ENCODE results near the gene OSTF1. TPM values are rescaled to one million over a fixed set of nuclear protein-coding genes. Genes with fewer than 3 reads are reported as not detected.

The OSTF1 gene
- polyA plus RNA-seq, 4 donors, result 20.1 to 31.6 (median 26.8) TPM

- no peak for DNase-seq (ENCODE audit: low read depth in 4 of 4, low spot score in 3 of 4)
Measured at GRCh38 chr9:75117564-75117963, 29.2 kb downstream of the OSTF1 start.

GRCh38 chr9:75120686-75121085 is 32.4 kb downstream of the OSTF1 start:
- no peak for DNase-seq (ENCODE audit: low read depth in 4 of 4, low spot score in 3 of 4)

- no peak for DNase-seq (ENCODE audit: low read depth in 4 of 4, low spot score in 3 of 4)
Measured at GRCh38 chr9:75121914-75122558, 33.7 kb downstream of the OSTF1 start.

DNA sequence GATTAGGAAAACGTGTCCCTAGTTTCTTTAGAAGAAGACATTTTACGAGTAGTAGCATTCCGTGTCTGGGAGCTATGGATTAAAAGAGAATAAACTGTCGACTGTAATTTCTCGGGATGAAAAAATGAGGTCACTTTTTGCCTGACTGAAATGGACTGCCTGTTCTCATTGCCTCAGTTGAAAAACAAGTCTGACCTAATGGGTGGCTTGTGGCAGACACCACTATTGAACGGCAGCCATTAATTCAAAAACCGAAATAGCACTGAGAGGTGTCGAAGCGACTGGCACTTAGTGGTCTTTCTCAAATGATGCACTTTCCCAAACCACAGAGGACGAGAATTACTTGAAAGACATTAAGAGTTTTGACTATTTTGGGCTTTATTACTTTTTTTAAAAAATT is 35.4 kb downstream of the OSTF1 start:
- DNase-seq (ENCODE audit: low read depth in 4 of 4, low spot score in 3 of 4), result no peak

- no peak for DNase-seq (ENCODE audit: low read depth in 4 of 4, low spot score in 3 of 4)
Measured at GRCh38 chr9:75128535-75128934, 40.2 kb downstream of the OSTF1 start.

DNA sequence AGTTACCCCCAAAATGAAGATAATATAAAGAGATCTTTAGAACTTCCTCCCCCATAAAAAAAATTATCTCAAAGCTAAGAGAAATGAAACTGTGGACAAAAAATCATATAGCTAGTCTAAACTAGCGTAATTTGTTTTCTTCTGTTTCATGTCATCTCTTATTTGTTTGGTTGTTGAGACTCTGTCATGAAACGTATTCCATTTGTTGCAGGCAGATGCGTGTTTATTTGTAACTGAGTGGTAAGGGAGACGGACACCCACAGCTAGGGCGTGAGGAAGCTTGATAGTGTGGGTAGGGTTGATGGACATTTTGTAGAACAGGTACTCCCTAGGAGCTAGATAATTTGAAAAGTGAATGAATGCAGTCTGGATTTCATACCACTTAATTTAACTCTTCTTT is 41.9 kb downstream of the OSTF1 start:
- DNase-seq (ENCODE audit: low read depth in 4 of 4, low spot score in 3 of 4), result no peak

DNA sequence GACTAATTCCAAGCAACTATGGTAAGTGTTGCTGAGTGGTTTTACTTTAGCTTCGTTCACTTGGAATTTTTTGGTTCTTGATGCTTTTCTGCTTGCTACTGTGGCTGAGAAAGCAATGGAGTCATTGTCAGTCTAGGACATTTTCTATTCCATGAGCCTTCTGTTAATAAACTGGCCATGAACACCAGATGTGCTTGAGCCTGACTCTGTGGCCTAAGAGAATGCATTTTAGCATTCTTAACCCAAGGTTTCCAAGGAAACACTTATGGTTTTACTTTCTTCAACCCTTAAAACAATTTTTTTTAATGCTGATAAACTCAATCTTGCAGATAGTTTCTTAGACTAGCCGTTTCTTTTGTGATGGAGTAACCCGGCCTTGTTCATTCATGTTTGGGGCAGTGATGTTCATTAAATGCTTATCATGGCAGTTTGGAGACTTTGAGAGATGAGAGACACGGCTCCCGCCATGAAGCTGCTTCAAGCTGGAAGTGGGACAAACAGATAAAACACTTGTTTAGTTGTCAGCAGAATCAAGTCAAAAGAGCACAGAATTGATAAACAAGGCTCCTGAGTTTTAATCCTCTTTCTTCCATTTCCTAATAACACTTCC is 42.4 kb downstream of the OSTF1 start:
- DNase-seq (ENCODE audit: low read depth in 4 of 4, low spot score in 3 of 4), result no peak

GRCh38 chr9:75131700-75132099 is 43.4 kb downstream of the OSTF1 start:
- no peak for DNase-seq (ENCODE audit: low read depth in 4 of 4, low spot score in 3 of 4)

GRCh38 chr9:75132244-75132643 is 43.9 kb downstream of the OSTF1 start:
- DNase-seq (ENCODE audit: low read depth in 4 of 4, low spot score in 3 of 4), result no peak

DNA sequence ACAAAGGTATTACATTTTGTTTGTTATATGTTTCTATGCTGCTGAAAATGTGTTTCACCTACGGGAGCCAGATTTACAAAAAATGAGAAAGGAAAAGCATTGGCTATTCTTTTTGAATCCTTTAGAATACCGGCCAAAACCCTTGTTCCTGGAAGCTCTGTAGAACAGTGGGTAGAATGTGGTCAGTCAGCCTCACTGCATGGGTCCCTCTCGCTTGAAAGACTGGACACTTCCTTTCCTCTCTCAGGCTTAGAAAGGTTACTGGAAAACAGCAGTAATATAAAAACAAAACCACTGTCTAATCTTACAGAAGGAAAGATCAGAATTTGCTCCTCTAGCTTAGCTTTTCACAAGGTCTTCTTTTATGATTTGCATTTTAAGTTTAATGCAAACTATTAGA is 45.1 kb downstream of the OSTF1 start:
- DNase-seq (ENCODE audit: low read depth in 4 of 4, low spot score in 3 of 4), result no peak

GRCh38 chr9:75134495-75134894 is 46.2 kb downstream of the OSTF1 start:
- DNase-seq (ENCODE audit: low read depth in 4 of 4, low spot score in 3 of 4), result no peak

DNA sequence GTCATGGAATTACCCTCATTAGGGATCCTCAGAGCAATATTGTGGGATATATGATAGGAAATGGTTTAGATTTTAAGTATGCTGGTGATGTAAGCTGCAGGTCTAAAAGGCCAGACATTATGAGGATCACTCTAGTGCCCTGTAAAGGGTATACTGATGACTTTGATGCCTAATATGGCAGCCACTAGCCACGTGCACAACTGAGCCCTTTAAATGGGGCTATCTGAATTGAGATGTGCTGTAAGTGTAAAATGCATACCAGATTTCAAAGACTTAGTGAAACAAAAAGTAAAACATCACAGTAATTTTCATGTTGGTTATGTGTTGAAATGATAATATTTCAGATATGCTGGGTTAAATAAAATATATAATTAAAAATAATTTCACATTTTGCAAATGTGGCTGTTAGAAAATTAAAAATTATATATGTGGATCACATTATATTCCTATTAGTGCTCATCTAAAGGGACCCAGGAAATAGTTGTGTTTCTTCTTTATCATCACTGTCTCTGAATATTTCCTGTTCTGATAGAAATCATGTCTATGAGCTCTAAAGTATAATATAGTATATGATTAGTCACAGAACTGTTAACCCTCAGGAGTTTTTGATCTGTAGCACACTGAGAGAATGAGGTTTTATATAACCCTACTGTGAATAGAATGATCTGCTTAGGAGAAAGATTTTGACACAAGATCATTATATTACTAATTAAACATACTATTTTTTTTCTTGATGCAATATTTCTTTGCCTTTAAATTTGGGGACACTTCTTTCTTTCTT is 50.1 kb downstream of the OSTF1 start:
- no peak for DNase-seq (ENCODE audit: low read depth in 4 of 4, low spot score in 3 of 4)

GRCh38 chr9:75139201-75139600 is 50.9 kb downstream of the OSTF1 start:
- DNase-seq (ENCODE audit: low read depth in 4 of 4, low spot score in 3 of 4), result no peak

DNA sequence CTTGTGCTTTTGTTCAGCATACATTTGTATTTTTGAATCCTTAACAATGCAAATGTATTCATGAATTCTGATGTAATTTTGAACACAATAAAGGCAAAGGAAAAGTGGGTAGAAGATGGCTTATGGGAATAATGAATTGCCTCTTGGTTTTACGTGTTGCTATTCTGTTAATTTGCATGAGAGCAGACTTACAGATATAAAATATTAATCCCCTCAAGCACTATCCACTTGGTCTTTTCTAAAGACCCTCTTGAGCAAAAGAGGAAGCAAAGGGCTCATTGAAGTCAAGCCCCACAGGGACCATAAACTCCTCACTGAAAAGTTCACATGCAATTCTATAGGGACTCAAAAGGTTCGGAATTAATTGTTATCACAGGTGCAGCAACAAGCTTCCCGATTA is 51.9 kb downstream of the OSTF1 start:
- DNase-seq (ENCODE audit: low read depth in 4 of 4, low spot score in 3 of 4), result no peak

- DNase-seq (ENCODE audit: low read depth in 4 of 4, low spot score in 3 of 4), result no peak
Measured at GRCh38 chr9:75142202-75142601, 53.9 kb downstream of the OSTF1 start.

DNA sequence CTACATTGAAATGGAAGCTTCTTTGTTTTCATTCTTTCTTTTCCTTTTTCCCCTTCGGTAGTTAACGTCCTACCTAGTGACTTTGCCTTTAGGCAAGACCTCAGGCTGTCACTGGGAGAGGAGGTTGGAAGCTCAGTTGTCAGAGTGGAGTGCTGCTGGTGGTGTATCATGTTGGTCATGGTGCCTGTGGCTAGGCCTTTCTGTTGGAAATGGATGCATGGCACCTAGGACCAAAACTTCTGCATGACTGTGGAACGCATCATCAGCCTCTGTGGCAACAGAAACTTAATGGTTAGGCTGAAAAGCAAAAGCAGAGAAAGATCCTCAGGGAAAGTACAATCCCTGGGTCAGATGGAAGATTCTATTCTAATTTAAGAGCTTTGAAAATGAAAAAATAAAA is 57.9 kb downstream of the OSTF1 start:
- no peak for DNase-seq (ENCODE audit: low read depth in 4 of 4, low spot score in 3 of 4)

GRCh38 chr9:75147638-75148037 is 59.3 kb downstream of the OSTF1 start:
- no peak for DNase-seq (ENCODE audit: low read depth in 4 of 4, low spot score in 3 of 4)

DNA sequence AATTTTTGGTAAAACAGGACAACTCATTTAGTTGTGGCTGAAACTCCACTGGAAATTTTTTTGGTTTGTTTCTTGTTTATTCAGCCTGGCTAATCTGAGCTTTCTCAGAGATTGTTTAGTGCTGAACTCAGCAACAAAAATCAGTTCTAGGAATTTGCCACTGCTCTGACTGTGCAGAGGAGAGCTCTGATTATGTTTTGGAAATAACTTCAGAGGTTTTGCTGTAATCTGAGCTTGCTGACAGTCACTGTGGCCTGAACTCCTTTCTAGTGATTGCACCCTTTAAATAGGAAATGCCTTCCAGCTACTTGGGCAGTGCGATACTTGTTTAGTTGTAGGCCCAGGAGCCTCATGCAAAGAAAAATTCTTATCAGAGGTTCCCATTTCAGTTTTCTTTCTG is 60.2 kb downstream of the OSTF1 start:
- DNase-seq (ENCODE audit: low read depth in 4 of 4, low spot score in 3 of 4), result peak in 3 of 4 donors; percentile 1 to 12 (median 11)

DNA sequence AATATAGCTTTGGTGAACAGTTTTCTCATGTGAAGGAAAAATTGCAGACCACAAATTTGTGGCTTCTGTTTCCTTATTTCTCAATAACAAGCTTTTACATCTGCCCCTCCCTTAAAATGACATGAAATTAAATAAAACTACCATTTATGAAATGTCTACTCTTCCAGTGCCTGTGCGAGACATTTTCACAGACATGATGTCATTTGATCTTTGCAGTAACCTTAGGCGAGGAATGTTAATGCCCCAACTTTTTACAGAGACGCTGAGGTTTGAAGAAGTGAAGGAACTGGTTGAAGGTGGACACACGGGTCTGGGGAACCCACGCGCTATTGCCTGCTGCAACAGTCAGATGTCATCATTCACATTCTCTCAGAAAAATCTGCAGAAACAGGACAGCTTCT is 61.5 kb downstream of the OSTF1 start:
- no peak for DNase-seq (ENCODE audit: low read depth in 4 of 4, low spot score in 3 of 4)

- no peak for DNase-seq (ENCODE audit: low read depth in 4 of 4, low spot score in 3 of 4)
Measured at GRCh38 chr9:75150512-75150911, 62.2 kb downstream of the OSTF1 start.

DNA sequence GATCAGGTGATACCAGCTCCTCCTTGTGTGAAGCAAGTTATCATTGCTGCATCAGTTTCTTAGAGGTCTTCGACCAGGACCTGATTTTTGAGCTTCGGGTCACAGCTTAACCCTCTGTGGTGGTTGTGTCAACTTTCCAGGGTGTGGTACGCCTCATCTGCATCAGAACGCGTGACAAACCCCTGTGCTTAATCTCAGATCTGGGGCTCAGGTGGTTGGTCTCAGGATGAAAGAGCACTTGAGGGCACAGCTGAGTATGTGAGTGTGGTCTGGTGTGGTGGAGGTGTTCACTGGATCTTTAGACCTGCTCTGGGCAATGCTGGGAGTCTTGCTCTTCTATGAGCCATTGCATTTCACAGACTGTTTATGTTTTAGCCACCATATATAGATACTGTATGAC is 64.1 kb downstream of the OSTF1 start:
- DNase-seq (ENCODE audit: low read depth in 4 of 4, low spot score in 3 of 4), result no peak

- no peak for DNase-seq (ENCODE audit: low read depth in 4 of 4, low spot score in 3 of 4)
Measured at GRCh38 chr9:75156858-75157257, 68.5 kb downstream of the OSTF1 start.

All from left renal pelvis (tissue), 4 donors.